H1 (cell line): Measurements from ENCODE around the gene KCNMA1.

Source experiments
- CBX5 ChIP-seq: fragments of 300-800, 300-1000 bp; sonication (generic); IDR thresholded peaks from 2 replicates; pipeline ENCODE4 v1.7.1; 2016; ENCODE audit warnings: antibody characterized with exemption, low read length, low read depth
- JUND ChIP-seq: IDR thresholded peaks from 2 replicates; pipeline ENCODE4 v1.6.1; 2011; ENCODE audit warnings: mild to moderate bottlenecking, improper control_type of control experiment, low read length
- TAF1 ChIP-seq: IDR thresholded peaks from 2 replicates; pipeline ENCODE4 v1.6.1; 2011; ENCODE audit warnings: mild to moderate bottlenecking, low read depth, low read length
- TF ChIP-seq, protein P1 (sequence below), 3 experiments: IDR thresholded peaks; 1 replicate in 2 of 3; 2 replicates in 1 of 3; pipeline versions ENCODE4 v1.5.1 to v1.6.1; 2011; ENCODE audit warnings: low read length in 3 of 3, mild to moderate bottlenecking in 3 of 3, inconsistent platforms in 2 of 3, low read depth in 1 of 3, moderate library complexity in 1 of 3; ENCODE audit not compliant: insufficient read depth in 1 of 3; ENCODE audit errors: control extremely low read depth in 1 of 3
- TF ChIP-seq, protein P2 (sequence below): IDR thresholded peaks from 2 replicates; pipeline ENCODE4 v1.6.1; 2012; ENCODE audit warnings: inconsistent platforms

DNA sequence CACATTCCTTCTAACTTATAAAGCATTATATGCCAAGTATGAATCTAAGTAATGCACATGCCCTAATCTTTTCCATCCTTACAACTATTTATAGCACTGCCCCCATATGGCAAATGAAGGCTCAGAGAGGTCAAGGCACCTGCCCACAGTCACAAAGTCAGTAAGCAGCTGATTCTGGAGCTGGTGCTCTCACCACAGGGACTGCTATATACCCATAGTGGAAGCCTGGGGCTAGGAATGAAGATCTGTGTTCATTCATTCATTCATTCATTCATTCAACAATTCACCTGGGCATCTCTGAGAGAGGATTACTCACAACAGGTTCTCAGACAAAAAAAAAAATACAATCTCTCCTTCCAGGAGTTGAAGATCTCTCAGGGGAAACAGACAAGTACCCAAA lies 213.4 kb downstream of the KCNMA1 start:
- TF ChIP-seq, protein P1, sequence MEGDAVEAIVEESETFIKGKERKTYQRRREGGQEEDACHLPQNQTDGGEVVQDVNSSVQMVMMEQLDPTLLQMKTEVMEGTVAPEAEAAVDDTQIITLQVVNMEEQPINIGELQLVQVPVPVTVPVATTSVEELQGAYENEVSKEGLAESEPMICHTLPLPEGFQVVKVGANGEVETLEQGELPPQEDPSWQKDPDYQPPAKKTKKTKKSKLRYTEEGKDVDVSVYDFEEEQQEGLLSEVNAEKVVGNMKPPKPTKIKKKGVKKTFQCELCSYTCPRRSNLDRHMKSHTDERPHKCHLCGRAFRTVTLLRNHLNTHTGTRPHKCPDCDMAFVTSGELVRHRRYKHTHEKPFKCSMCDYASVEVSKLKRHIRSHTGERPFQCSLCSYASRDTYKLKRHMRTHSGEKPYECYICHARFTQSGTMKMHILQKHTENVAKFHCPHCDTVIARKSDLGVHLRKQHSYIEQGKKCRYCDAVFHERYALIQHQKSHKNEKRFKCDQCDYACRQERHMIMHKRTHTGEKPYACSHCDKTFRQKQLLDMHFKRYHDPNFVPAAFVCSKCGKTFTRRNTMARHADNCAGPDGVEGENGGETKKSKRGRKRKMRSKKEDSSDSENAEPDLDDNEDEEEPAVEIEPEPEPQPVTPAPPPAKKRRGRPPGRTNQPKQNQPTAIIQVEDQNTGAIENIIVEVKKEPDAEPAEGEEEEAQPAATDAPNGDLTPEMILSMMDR (IDR thresholded peaks at IDR 0.05; ENCODE audit: control extremely low read depth in 1 of 3, insufficient read depth in 1 of 3, low read depth in 1 of 3, low read length in 3 of 3), result no peak
- TF ChIP-seq, protein P2, sequence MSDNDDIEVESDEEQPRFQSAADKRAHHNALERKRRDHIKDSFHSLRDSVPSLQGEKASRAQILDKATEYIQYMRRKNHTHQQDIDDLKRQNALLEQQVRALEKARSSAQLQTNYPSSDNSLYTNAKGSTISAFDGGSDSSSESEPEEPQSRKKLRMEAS, result no peak
- TF ChIP-seq TAF1, result no peak
- TF ChIP-seq JUND, result no peak
- no peak for TF ChIP-seq CBX5
